Colonic mucosa (tissue), 4 donors: ENCODE data around the gene FUCA1. TPM values are rescaled to one million over a fixed set of nuclear protein-coding genes. Genes with fewer than 3 reads are reported as not detected.
"Not testable (repeated sequence)": the region's sequence is repeated elsewhere in the genome, so short reads cannot be mapped to it uniquely, and the experiment has no call there.

Experiments used
- DNase-seq: peaks from one replicate; pipeline ENCODE4 v3.0.0-alpha.2; 2020
- H3K27ac ChIP-seq: fragments of 200-600 bp; one replicate; pipeline ENCODE4 v1.8.0; 2021
- H3K27me3 ChIP-seq: fragments of 200-600 bp; one replicate; pipeline ENCODE4 v1.8.0; 2021
- H3K36me3 ChIP-seq: fragments of 200-600 bp; one replicate; pipeline ENCODE4 v1.8.0; 2021
- H3K4me1 ChIP-seq: fragments of 200-600 bp; one replicate; pipeline ENCODE4 v1.8.0; 2021; ENCODE audit warnings: mild to moderate bottlenecking
- H3K4me3 ChIP-seq: fragments of 200-600 bp; one replicate; pipeline ENCODE4 v1.8.0; 2021
- H3K9ac ChIP-seq, 2 donors: one replicate each; pipeline ENCODE4 v1.7.0; 2013; ENCODE audit warnings: control low read depth in 2 of 2, low read depth in 2 of 2, low read length in 2 of 2
- H3K9me3 ChIP-seq: fragments of 200-600 bp; one replicate; pipeline ENCODE4 v1.8.0; 2021
- CTCF ChIP-seq: fragments of 200-600 bp; IDR thresholded peaks from one replicate; pipeline ENCODE4 v1.8.0; 2022; ENCODE audit warnings: antibody characterized with exemption, mild to moderate bottlenecking
- intact Hi-C: fragments of 100-400 bp; cut with DNase I; formaldehyde crosslinking; loops from one replicate; pipeline ENCODE4 v1.14.1; 2022
- total RNA-seq, 2 donors: library from RNA; stranded (reverse); fragmentation: NEBNext Ultra II Directional in 1 of 2; extraction: Animal tissue kit (Norgen Biotek cat#: 25700) in 1 of 2; gene quantifications; one replicate each; pipeline ENCODE4 v1.2.1, GENCODE V29; 2021
- donor health status: healthy.
- donor health status: DM: no; HTN: no; CAD: no.
- donor health status: DM: no; HTN: no; CAD: no.

Gene FUCA1
- total RNA-seq, 2 donors from 2014 or later = 70.1 to 165 TPM

GRCh38 chr1:23843644-23844043, 24.4 kb downstream of the FUCA1 start:
- no peaks in the 10 kb centered on the region for H3K36me3 ChIP-seq
- H3K4me1 ChIP-seq = no peaks in the 10 kb centered on the region
- H3K9me3 ChIP-seq = no peaks in the 10 kb centered on the region
- DNase-seq = no peak
- no peaks in the 10 kb centered on the region for H3K27me3 ChIP-seq
- H3K9ac ChIP-seq = no peak overlapping the region
- TF ChIP-seq CTCF = no peak
- no peak overlapping the region for H3K27ac ChIP-seq
- H3K4me3 ChIP-seq = no peak overlapping the region
- intact Hi-C loops = no loop called here

- no peak for TF ChIP-seq CTCF
- intact Hi-C loops = no loop called here
Observed at GRCh38 chr1:23838401-23838866, 29.7 kb downstream of the FUCA1 start.

GRCh38 chr1:23837908-23838307, 30.2 kb downstream of the FUCA1 start:
- no peaks in the 10 kb centered on the region for H3K4me1 ChIP-seq
- peak overlapping the region; percentile 22 for H3K4me3 ChIP-seq
- TF ChIP-seq CTCF = no peak
- no peak for DNase-seq
- H3K36me3 ChIP-seq = no peaks in the 10 kb centered on the region
- intact Hi-C loops = no loop called here
- peak overlapping the region; percentile 47 to 51 for H3K9ac ChIP-seq
- H3K27ac ChIP-seq = no peak overlapping the region
- H3K9me3 ChIP-seq = no peaks in the 10 kb centered on the region
- H3K27me3 ChIP-seq = no peaks in the 10 kb centered on the region

More at GRCh38 chr1:23838401-23838866, 29.7 kb downstream of the FUCA1 start:
- H3K27ac ChIP-seq = no peak overlapping the region
- H3K27me3 ChIP-seq = no peaks in the 10 kb centered on the region
- peak overlapping the region; percentile 47 to 51 for H3K9ac ChIP-seq
- no peaks in the 10 kb centered on the region for H3K36me3 ChIP-seq
- H3K4me1 ChIP-seq = no peaks in the 10 kb centered on the region
- peak; percentile 81 for DNase-seq
- peak overlapping the region; percentile 22 for H3K4me3 ChIP-seq
- H3K9me3 ChIP-seq = no peaks in the 10 kb centered on the region

- intact Hi-C loops = no loop called here
- H3K27me3 ChIP-seq = no peaks in the 10 kb centered on the region
- H3K9ac ChIP-seq = no peak overlapping the region
- no peak overlapping the region for H3K27ac ChIP-seq
- no peak for TF ChIP-seq CTCF
- DNase-seq = no peak
- no peaks in the 10 kb centered on the region for H3K9me3 ChIP-seq
- no peaks in the 10 kb centered on the region for H3K36me3 ChIP-seq
- H3K4me1 ChIP-seq = no peaks in the 10 kb centered on the region
- no peak overlapping the region for H3K4me3 ChIP-seq
Observed at GRCh38 chr1:23836037-23836436, 32.1 kb downstream of the FUCA1 start.

GRCh38 chr1:23834156-23834555, 33.9 kb downstream of the FUCA1 start:
- H3K27me3 ChIP-seq, H3K4me3 ChIP-seq, H3K9me3 ChIP-seq, DNase-seq, H3K4me1 ChIP-seq, H3K27ac ChIP-seq, H3K9ac ChIP-seq, H3K36me3 ChIP-seq, intact Hi-C loops: not testable (repeated sequence)

GRCh38 chr1:23827717-23828116, 40.4 kb downstream of the FUCA1 start:
- no peak for TF ChIP-seq CTCF
- DNase-seq = no peak
- no peak overlapping the region for H3K9ac ChIP-seq
- H3K9me3 ChIP-seq = no peaks in the 10 kb centered on the region
- H3K4me3 ChIP-seq = no peak overlapping the region
- H3K4me1 ChIP-seq = no peaks in the 10 kb centered on the region
- no peaks in the 10 kb centered on the region for H3K27me3 ChIP-seq
- H3K27ac ChIP-seq = no peak overlapping the region
- intact Hi-C loops = no loop called here
- no peaks in the 10 kb centered on the region for H3K36me3 ChIP-seq

- DNase-seq, intact Hi-C loops, H3K27ac ChIP-seq: not testable (repeated sequence)
Observed at GRCh38 chr1:23826590-23826989, 41.5 kb downstream of the FUCA1 start.

More at GRCh38 chr1:23826590-23826989, 41.5 kb downstream of the FUCA1 start:
- not testable (repeated sequence) for H3K36me3 ChIP-seq, H3K27me3 ChIP-seq, H3K9me3 ChIP-seq, H3K4me1 ChIP-seq, H3K9ac ChIP-seq, H3K4me3 ChIP-seq
